K562 (cell line): ENCODE results near the gene CCNT1. TPM values are rescaled to one million over a fixed set of nuclear protein-coding genes. Genes with fewer than 3 reads are reported as not detected.

Experiments used
- CC2D1A ChIP-seq: fragments of 450-650 bp; IDR thresholded peaks from 2 replicates; pipeline ENCODE4 v1.6.1; 2017; ENCODE audit warnings: mild to moderate bottlenecking
- CTCF ChIP-seq, 3 experiments: IDR thresholded peaks in 2 of 3; conservative IDR thresholded peaks in 1 of 3; 2 replicates each; pipeline ENCODE4 v1.5.1; 2011 to 2012; ENCODE audit warnings: low read length in 3 of 3, mild to moderate bottlenecking in 3 of 3, control low read depth in 2 of 3, improper control_type of control experiment in 1 of 3, inconsistent platforms in 1 of 3, low read depth in 1 of 3, mixed read lengths in 1 of 3, moderate library complexity in 1 of 3; ENCODE audit not compliant: insufficient read depth in 2 of 3
- DDX20 ChIP-seq: fragments of 450-650 bp; IDR thresholded peaks from 2 replicates; pipeline ENCODE4 v1.6.1; 2016; ENCODE audit warnings: missing genetic modification characterization, low read depth, mild to moderate bottlenecking, missing compliant biosample characterization, moderate library complexity
- DIDO1 ChIP-seq: fragments of 450-650 bp; IDR thresholded peaks from 2 replicates; pipeline ENCODE4 v1.6.1; 2016; ENCODE audit warnings: low read depth, missing biosample characterization, missing genetic modification characterization
- E2F4 ChIP-seq: sonication (generic); formaldehyde crosslinking; IDR thresholded peaks from 2 replicates; pipeline ENCODE4 v1.8.0; 2022; ENCODE audit warnings: mild to moderate bottlenecking, low read depth, missing genetic modification reagents
- GATAD2A ChIP-seq: fragments of 450-650 bp; IDR thresholded peaks from 2 replicates; pipeline ENCODE4 v1.6.1; 2017
- HLTF ChIP-seq: fragments of 450-650 bp; IDR thresholded peaks from 2 replicates; pipeline ENCODE4 v1.6.1; 2016
- KAT8 ChIP-seq: fragments of 450-650 bp; IDR thresholded peaks from 2 replicates; pipeline ENCODE4 v1.6.1; 2016; ENCODE audit warnings: low read depth, mild to moderate bottlenecking
- NEUROD1 ChIP-seq: fragments of 150-350 bp; IDR thresholded peaks from 2 replicates; pipeline ENCODE4 v1.6.1; 2014; ENCODE audit warnings: borderline replicate concordance, low read length, low read depth; ENCODE audit not compliant: partially characterized antibody
- PHB2 ChIP-seq: fragments of 450-650 bp; IDR thresholded peaks from 2 replicates; pipeline ENCODE4 v1.6.1; 2017; ENCODE audit warnings: low read depth
- PHF21A ChIP-seq: fragments of 450-650 bp; IDR thresholded peaks from 2 replicates; pipeline ENCODE4 v1.6.1; 2017; ENCODE audit warnings: low read depth, borderline replicate concordance
- POU5F1 ChIP-seq: fragments of 150-350 bp; IDR thresholded peaks from 2 replicates; pipeline ENCODE4 v1.6.1; 2014; ENCODE audit warnings: borderline replicate concordance, low read length, low read depth, mild to moderate bottlenecking; ENCODE audit not compliant: partially characterized antibody
- RAD51 ChIP-seq: fragments of 450-650 bp; IDR thresholded peaks from 2 replicates; pipeline ENCODE4 v1.7.1; 2016; ENCODE audit warnings: low read depth, mild to moderate bottlenecking, borderline replicate concordance
- SP1 ChIP-seq: sonication (generic); formaldehyde crosslinking; IDR thresholded peaks from 2 replicates; pipeline ENCODE4 v1.8.1; 2022; ENCODE audit warnings: mild to moderate bottlenecking, missing genetic modification reagents
- ZBTB33 ChIP-seq: sonication (generic); formaldehyde crosslinking; IDR thresholded peaks from 2 replicates; pipeline ENCODE4 v1.8.1; 2023; ENCODE audit warnings: mild to moderate bottlenecking, missing genetic modification reagents
- ZNF184 ChIP-seq: sonication (generic); formaldehyde crosslinking; IDR thresholded peaks from 2 replicates; pipeline ENCODE4 v1.5.0; 2020; ENCODE audit warnings: missing genetic modification reagents
- ZNF785 ChIP-seq: fragments of 250-450 bp; sonication (Bioruptor Pico); IDR thresholded peaks from 2 replicates; pipeline ENCODE4 v1.4.0; 2020; ENCODE audit warnings: mild to moderate bottlenecking
- ZSCAN29 ChIP-seq: fragments of 450-650 bp; IDR thresholded peaks from 2 replicates; pipeline ENCODE4 v1.6.1; 2017
- polyA plus RNA-seq, 8 experiments: library from polyadenylated mRNA; depleted of rRNA in 4 of 8; stranded (reverse) in 5 of 8; unstranded in 3 of 8; fragments of >200 nt; fragmentation: Nextera tagmentation in 2 of 8; fragmentation: Illumina TruSeq in 1 of 8; extraction: Ambion mirVana in 2 of 8; extraction: Trizol in 1 of 8; gene quantifications; 2 replicates each; pipeline versions ENCODE4 v1.2.1 to v1.2.3, GENCODE V29; 2011 to 2014; ENCODE audit warnings: inconsistent platforms in 1 of 8, missing spikeins in 1 of 8
- total RNA-seq, 7 experiments: library from RNA; depleted of rRNA in 6 of 7; stranded (reverse); fragments of >200 nt in 6 of 7; fragmentation: Illumina TruSeq in 2 of 7; extraction: Trizol in 2 of 7; gene quantifications; 2 replicates each; pipeline versions ENCODE4 v1.2.1 to v1.2.3, GENCODE V29; 2011 to 2021; ENCODE audit warnings: low replicate concordance in 1 of 7

CCNT1 gene
- total and polyA plus RNA-seq, 9 of the 15 experiments (the other 6 are each of a cell fraction or from before 2014, with no cell fraction given) = 9.7 to 52.4 (median 33.4) TPM

- TF ChIP-seq ZBTB33 (CRISPR knock-in tag) (no peak), KAT8 (no peak), HLTF (peak; percentile 82), ZSCAN29 (peak; percentile 70; the same call in 1 of the 2 replicates), SP1 (CRISPR knock-in tag) (peak; percentile 82), PHB2 (no peak), E2F4 (CRISPR knock-in tag) (peak; percentile 66; the same call in 1 of the 2 replicates), GATAD2A (0 out of 2 replicates have a peak, but pooled peaks have one; percentile 25), DDX20 (no peak), POU5F1 (peak; percentile 90), RAD51 (peak; percentile 100), NEUROD1 (no peak), CTCF (IDR thresholded peaks at IDR 0.05 in 2 of 3, conservative IDR thresholded peaks at IDR 0.05 in 1 of 3; ENCODE audit: insufficient read depth in 2 of 3, low read depth in 1 of 3, low read length in 3 of 3) (peak; percentile 7 to 45 (median 14); a peak in 2 of 6 replicates), CC2D1A (peak; percentile 78; the same call in 1 of the 2 replicates), PHF21A (0 out of 2 replicates have a peak, but pooled peaks have one; percentile 82), ZNF184 (CRISPR knock-in tag) (no peak), ZNF785 (CRISPR knock-in tag) (no peak), DIDO1 (peak; percentile 76; the same call in 1 of the 2 replicates)
These were observed at the start of gene CCNT1 (continued) for GRCh38 chr12:48716493-48717251.
